ENCODE data around the gene MANSC1. TPM values are rescaled to one million over a fixed set of nuclear protein-coding genes. Genes with fewer than 3 reads are reported as not detected.

Gene MANSC1
- total RNA-seq, 1 experiment from 2014 or later = 9.1 TPM

GRCh38 chr12:12378616-12379015 lies 28.6 kb upstream of the MANSC1 start:
- no peak overlapping the region for H2BK20ac ChIP-seq (ENCODE audit: low read depth, low read length, poor library complexity, severe bottlenecking)
- H4K5ac ChIP-seq (ENCODE audit: insufficient read length, low read depth, low read length) = no peak overlapping the region
- no peaks in the 10 kb centered on the region for H3K27me3 ChIP-seq (ENCODE audit: insufficient read depth, low read length)
- no peaks in the 10 kb centered on the region for H3K79me2 ChIP-seq (ENCODE audit: insufficient read depth, low read length)
- H3K4ac ChIP-seq (ENCODE audit: low read depth, low read length) = no peak overlapping the region
- no peak overlapping the region for H2BK15ac ChIP-seq (ENCODE audit: low read depth, low read length)
- H2AK5ac ChIP-seq (ENCODE audit: insufficient read length, low read length) = no peak overlapping the region
- H3K4me3 Mint-ChIP-seq = no peak overlapping the region
- no peak overlapping the region for H3T11ph ChIP-seq (ENCODE audit: low read length)
- no peak for DNase-seq
- H2BK12ac ChIP-seq (ENCODE audit: insufficient read length, low read depth, low read length) = no peak overlapping the region
- no peak overlapping the region for H3K56ac ChIP-seq (ENCODE audit: insufficient read length, low read depth, low read length)
- H3K4me1 ChIP-seq (ENCODE audit: insufficient read depth, low read length) = peaks cover 4% of the 10 kb centered on the region; the same call in 1 of the 2 replicates
- H2AFZ ChIP-seq (ENCODE audit: low read length) = no peak overlapping the region
- no CpG with 5 or more reads among the region's 2 CpGs for WGBS (ENCODE audit: extremely low coverage, insufficient read length, low lambda C conversion rate)
- no peaks in the 10 kb centered on the region for H3K9me3 ChIP-seq (ENCODE audit: control insufficient read depth, low read depth, low read length)
- H3K9me3 Mint-ChIP-seq = peaks cover 10 to 14% of the 10 kb centered on the region in 2 experiments
- H3K23ac ChIP-seq (ENCODE audit: insufficient read length, low read depth, low read length) = no peak overlapping the region
- H3K27ac Mint-ChIP-seq = peak overlapping the region in 1 of 3 experiments; percentile 7; a peak in 1 of 7 replicates
- H3K36me3 Mint-ChIP-seq (ENCODE audit: insufficient read depth in 1 of 3, low read depth in 3 of 3) = peaks cover 10 to 26% (median 15%) of the 10 kb centered on the region in 3 experiments
- H2BK5ac ChIP-seq (ENCODE audit: insufficient read length, low read length) = no peak overlapping the region
- H3K18ac ChIP-seq (ENCODE audit: insufficient read length, low read depth, low read length) = no peak overlapping the region
- H3K27ac ChIP-seq (ENCODE audit: insufficient read length, low read depth, low read length) = no peak overlapping the region
- H3K23me2 ChIP-seq (ENCODE audit: insufficient read length, low read depth, low read length, poor library complexity, severe bottlenecking) = no peaks in the 10 kb centered on the region
- H3K4me1 Mint-ChIP-seq = peaks cover 16 to 22% of the 10 kb centered on the region in 2 experiments
- no peak overlapping the region for H3K9ac ChIP-seq (ENCODE audit: extremely low read depth, insufficient read length, low read length)
- H3K27me3 Mint-ChIP-seq (ENCODE audit: low read depth) = no peaks in the 10 kb centered on the region
- no peaks in the 10 kb centered on the region for H3K79me1 ChIP-seq (ENCODE audit: insufficient read depth, low read depth, low read length, poor library complexity, severe bottlenecking)
- no peak overlapping the region for H4K91ac ChIP-seq (ENCODE audit: insufficient read length, low read depth, low read length)
- no peak overlapping the region for H4K8ac ChIP-seq (replicated peaks; ENCODE audit: insufficient read length, low read depth, low read length)
- H2BK120ac ChIP-seq (ENCODE audit: low read depth, low read length, poor library complexity, severe bottlenecking) = no peak overlapping the region
- H4K20me1 ChIP-seq (ENCODE audit: control insufficient read depth, insufficient read depth, insufficient read length) = no peaks in the 10 kb centered on the region
- no peak for TF ChIP-seq CTCF (conservative IDR thresholded peaks at IDR 0.05)
- H3K14ac ChIP-seq (ENCODE audit: insufficient read depth, low read length) = no peak overlapping the region
- H3K4me2 ChIP-seq (ENCODE audit: insufficient read depth, insufficient read length, low read length) = no peak overlapping the region
